ENCODE measurements around the gene COL7A1.

DNA sequence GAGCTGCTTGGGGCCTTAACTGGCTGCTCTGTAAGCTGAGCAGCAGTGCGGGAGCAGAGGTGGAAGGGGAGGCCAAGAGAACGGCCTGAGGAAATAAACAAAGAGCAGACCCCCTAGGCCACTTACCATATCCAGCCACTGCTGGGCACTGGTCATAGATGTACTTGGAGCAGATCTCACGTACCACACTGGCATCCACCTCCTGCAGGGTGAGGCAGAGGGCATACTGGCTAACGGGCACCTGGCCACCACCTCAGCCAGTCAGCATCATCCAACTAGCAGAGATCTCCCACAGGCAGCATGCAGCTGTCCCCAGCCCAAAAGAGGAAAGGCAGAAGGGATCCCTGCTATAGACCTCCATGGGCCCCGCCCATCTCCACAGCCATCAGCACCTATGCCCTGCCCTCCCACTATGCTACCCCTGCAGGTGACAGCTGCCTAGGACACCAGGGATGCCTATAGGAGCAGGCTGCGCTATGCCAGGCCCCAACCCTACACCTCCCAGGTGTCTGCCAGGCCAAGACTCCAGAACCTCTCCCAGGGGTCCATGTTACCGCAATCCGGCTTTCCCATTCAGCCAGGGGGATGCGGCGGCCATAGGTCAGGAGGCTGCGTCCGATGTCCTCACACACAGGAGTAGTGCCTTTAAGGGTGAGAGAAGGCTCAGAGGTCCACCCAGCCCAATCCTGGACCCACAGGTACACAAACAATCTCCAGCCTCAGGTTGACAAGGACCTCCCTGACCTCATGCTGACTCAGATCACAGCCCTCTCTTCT lies 4.6 kb upstream of the COL7A1 start:
- TF ChIP-seq, protein P1, sequence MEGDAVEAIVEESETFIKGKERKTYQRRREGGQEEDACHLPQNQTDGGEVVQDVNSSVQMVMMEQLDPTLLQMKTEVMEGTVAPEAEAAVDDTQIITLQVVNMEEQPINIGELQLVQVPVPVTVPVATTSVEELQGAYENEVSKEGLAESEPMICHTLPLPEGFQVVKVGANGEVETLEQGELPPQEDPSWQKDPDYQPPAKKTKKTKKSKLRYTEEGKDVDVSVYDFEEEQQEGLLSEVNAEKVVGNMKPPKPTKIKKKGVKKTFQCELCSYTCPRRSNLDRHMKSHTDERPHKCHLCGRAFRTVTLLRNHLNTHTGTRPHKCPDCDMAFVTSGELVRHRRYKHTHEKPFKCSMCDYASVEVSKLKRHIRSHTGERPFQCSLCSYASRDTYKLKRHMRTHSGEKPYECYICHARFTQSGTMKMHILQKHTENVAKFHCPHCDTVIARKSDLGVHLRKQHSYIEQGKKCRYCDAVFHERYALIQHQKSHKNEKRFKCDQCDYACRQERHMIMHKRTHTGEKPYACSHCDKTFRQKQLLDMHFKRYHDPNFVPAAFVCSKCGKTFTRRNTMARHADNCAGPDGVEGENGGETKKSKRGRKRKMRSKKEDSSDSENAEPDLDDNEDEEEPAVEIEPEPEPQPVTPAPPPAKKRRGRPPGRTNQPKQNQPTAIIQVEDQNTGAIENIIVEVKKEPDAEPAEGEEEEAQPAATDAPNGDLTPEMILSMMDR (IDR thresholded peaks at IDR 0.05), result no peak
- no peak for TF ChIP-seq POLR2A (IDR thresholded peaks at IDR 0.05)
